ENCODE measurements around the gene MCC.

Gene MCC

GRCh38 chr5:113344973-113345940 is 143.0 kb downstream of the MCC start:
- no peak for TF ChIP-seq GATA3 (IDR thresholded peaks at IDR 0.05; ENCODE audit: low read depth, low read length)
- no peak for TF ChIP-seq GATA2 (IDR thresholded peaks at IDR 0.05; ENCODE audit: low read depth, low read length)

- TF ChIP-seq GATA2 (IDR thresholded peaks at IDR 0.05; ENCODE audit: low read depth, low read length) (no peak; the same call in 1 of the 2 replicates), GATA3 (IDR thresholded peaks at IDR 0.05; ENCODE audit: low read depth, low read length) (no peak)
Measured at GRCh38 chr5:113343343-113343742, 144.9 kb downstream of the MCC start.

- no peak for TF ChIP-seq GATA3 (IDR thresholded peaks at IDR 0.05; ENCODE audit: low read depth, low read length)
- no peak for TF ChIP-seq GATA2 (IDR thresholded peaks at IDR 0.05; ENCODE audit: low read depth, low read length)
Measured at GRCh38 chr5:113340537-113340936, 147.7 kb downstream of the MCC start.

GRCh38 chr5:113338628-113339027 is 149.6 kb downstream of the MCC start:
- TF ChIP-seq GATA2 (IDR thresholded peaks at IDR 0.05; ENCODE audit: low read depth, low read length): no peak
- no peak for TF ChIP-seq GATA3 (IDR thresholded peaks at IDR 0.05; ENCODE audit: low read depth, low read length)

GRCh38 chr5:113337515-113338415 is 150.5 kb downstream of the MCC start:
- TF ChIP-seq GATA2 (IDR thresholded peaks at IDR 0.05; ENCODE audit: low read depth, low read length) (no peak), GATA3 (IDR thresholded peaks at IDR 0.05; ENCODE audit: low read depth, low read length) (no peak)

- TF ChIP-seq GATA3 (IDR thresholded peaks at IDR 0.05; ENCODE audit: low read depth, low read length) (no peak), GATA2 (IDR thresholded peaks at IDR 0.05; ENCODE audit: low read depth, low read length) (no peak)
Measured at GRCh38 chr5:113336975-113337374, 151.3 kb downstream of the MCC start.

- TF ChIP-seq GATA2 (IDR thresholded peaks at IDR 0.05; ENCODE audit: low read depth, low read length) (no peak), GATA3 (IDR thresholded peaks at IDR 0.05; ENCODE audit: low read depth, low read length) (no peak)
Measured at GRCh38 chr5:113333411-113333810, 154.8 kb downstream of the MCC start.

GRCh38 chr5:113331209-113331551 is 157.1 kb downstream of the MCC start:
- TF ChIP-seq GATA3 (IDR thresholded peaks at IDR 0.05; ENCODE audit: low read depth, low read length) (no peak), GATA2 (IDR thresholded peaks at IDR 0.05; ENCODE audit: low read depth, low read length) (no peak)

- TF ChIP-seq GATA3 (IDR thresholded peaks at IDR 0.05; ENCODE audit: low read depth, low read length): no peak
- no peak for TF ChIP-seq GATA2 (IDR thresholded peaks at IDR 0.05; ENCODE audit: low read depth, low read length)
Measured at GRCh38 chr5:113330533-113331208, 157.6 kb downstream of the MCC start.

GRCh38 chr5:113329981-113330380 is 158.3 kb downstream of the MCC start:
- TF ChIP-seq GATA2 (IDR thresholded peaks at IDR 0.05; ENCODE audit: low read depth, low read length): no peak

GRCh38 chr5:113325054-113325453 is 163.2 kb downstream of the MCC start:
- no peak for TF ChIP-seq GATA2 (IDR thresholded peaks at IDR 0.05; ENCODE audit: low read depth, low read length)
- no peak for TF ChIP-seq GATA3 (IDR thresholded peaks at IDR 0.05; ENCODE audit: low read depth, low read length)

GRCh38 chr5:113321276-113321675 is 167.0 kb downstream of the MCC start:
- no peak for TF ChIP-seq GATA3 (IDR thresholded peaks at IDR 0.05; ENCODE audit: low read depth, low read length)
- no peak for TF ChIP-seq GATA2 (IDR thresholded peaks at IDR 0.05; ENCODE audit: low read depth, low read length)

GRCh38 chr5:113320273-113320780 is 167.9 kb downstream of the MCC start:
- TF ChIP-seq GATA3 (IDR thresholded peaks at IDR 0.05; ENCODE audit: low read depth, low read length) (no peak), GATA2 (IDR thresholded peaks at IDR 0.05; ENCODE audit: low read depth, low read length) (no peak)
